Activated naive CD4-positive, alpha-beta T cell treated with anti-CD3 and anti-CD28 coated beads for 36 hours (primary cell): ENCODE measurements around the gene PROB1. TPM values are rescaled to one million over a fixed set of nuclear protein-coding genes. Genes with fewer than 3 reads are reported as not detected.
"Not testable (repeated sequence)": the region's sequence is repeated elsewhere in the genome, so short reads cannot be mapped to it uniquely, and the experiment has no call there.

Experiments
- CTCF ChIA-PET: fragments of 350-600 bp; sonication (Branson Sonifier 250); formaldehyde crosslinking; loops from one replicate; lab custom pipeline; 2021; ENCODE audit warnings: antibody characterized with exemption; lab: Charles Lee
- DNase-seq: peaks from one replicate; pipeline ENCODE4 v3.0.0-alpha.2; 2020
- H3K27ac Mint-ChIP-seq: one replicate; pipeline ENCODE4 v1.8.0; 2021; ENCODE audit warnings: mild to moderate bottlenecking, mixed read lengths
- H3K27me3 Mint-ChIP-seq: one replicate; pipeline ENCODE4 v1.8.0; 2021; ENCODE audit warnings: low read depth, mixed read lengths
- H3K36me3 Mint-ChIP-seq: one replicate; pipeline ENCODE4 v1.8.0; 2021; ENCODE audit warnings: low read depth, mixed read lengths
- H3K4me1 Mint-ChIP-seq: one replicate; pipeline ENCODE4 v1.8.0; 2021; ENCODE audit warnings: low read depth, mixed read lengths
- H3K4me3 Mint-ChIP-seq: one replicate; pipeline ENCODE4 v1.8.0; 2021; ENCODE audit warnings: mild to moderate bottlenecking, moderate library complexity, mixed read lengths
- H3K9me3 Mint-ChIP-seq: one replicate; pipeline ENCODE4 v1.8.0; 2021; ENCODE audit warnings: mixed read lengths
- intact Hi-C: fragments of 100-400 bp; cut with micrococcal nuclease; formaldehyde crosslinking; loops from one replicate; pipeline ENCODE4 v1.15.1; 2023
- total RNA-seq, 2 experiments: library from RNA; stranded (reverse); gene quantifications; one replicate each; pipeline ENCODE4 v1.2.3, GENCODE V29; 2021

Gene PROB1
- 1 to 10 TPM; 1.1 to 1.2 TPM for total RNA-seq

GRCh38 chr5:139394654-139395566 lies at the start of gene PROB1:
Gene PROB1 (minus strand): TSS chr5:139395104. CDS start chr5:139395081, 23 bp downstream.
- Mint-ChIP-seq H3K36me3 (peaks cover 1% of the 10 kb centered on the region), H3K27ac (no peak within 1 kb of the TSS), H3K4me1 (peaks cover 36% of the 10 kb centered on the region), H3K9me3 (no peaks in the 10 kb centered on the region), H3K27me3 (no peaks in the 10 kb centered on the region), H3K4me3 (peak within 1 kb of the TSS; percentile 89)
- CTCF ChIA-PET, result interaction anchor here (0.7 to 1.6 kb wide), 6 partner anchors 9 to 370 kb away, joined by 3 to 5 read pairs (median 3); partner anchors contain the start of gene SPATA24
- intact Hi-C loops, result loop anchor here (1.0 kb wide), 1 partner anchor 24 kb away; no protein-coding TSS in a partner anchor
- no peak for DNase-seq

GRCh38 chr5:139443831-139444453 lies 49.0 kb upstream of the PROB1 start:
- Mint-ChIP-seq H3K36me3 (peaks cover 7% of the 10 kb centered on the region), H3K27me3 (no peaks in the 10 kb centered on the region), H3K9me3 (peaks cover 8% of the 10 kb centered on the region), H3K4me3 (no peak overlapping the region), H3K27ac (peak overlapping the region; percentile 80), H3K4me1 (peaks cover 69% of the 10 kb centered on the region)
- DNase-seq, result no peak
- intact Hi-C loops, result no loop called here
- CTCF ChIA-PET, result interaction anchor here (2.8 to 3.6 kb wide), 2 partner anchors 21 to 70 kb away, joined by 11 to 16 read pairs; no protein-coding TSS in a partner anchor

GRCh38 chr5:139440416-139440815 lies 45.5 kb upstream of the PROB1 start:
- H3K4me3 Mint-ChIP-seq, intact Hi-C loops: not testable (repeated sequence)
- CTCF ChIA-PET, result interaction anchor here (1.0 to 1.4 kb wide), 2 partner anchors 18 to 20 kb away, joined by 3 to 7 read pairs; no protein-coding TSS in a partner anchor

DNA sequence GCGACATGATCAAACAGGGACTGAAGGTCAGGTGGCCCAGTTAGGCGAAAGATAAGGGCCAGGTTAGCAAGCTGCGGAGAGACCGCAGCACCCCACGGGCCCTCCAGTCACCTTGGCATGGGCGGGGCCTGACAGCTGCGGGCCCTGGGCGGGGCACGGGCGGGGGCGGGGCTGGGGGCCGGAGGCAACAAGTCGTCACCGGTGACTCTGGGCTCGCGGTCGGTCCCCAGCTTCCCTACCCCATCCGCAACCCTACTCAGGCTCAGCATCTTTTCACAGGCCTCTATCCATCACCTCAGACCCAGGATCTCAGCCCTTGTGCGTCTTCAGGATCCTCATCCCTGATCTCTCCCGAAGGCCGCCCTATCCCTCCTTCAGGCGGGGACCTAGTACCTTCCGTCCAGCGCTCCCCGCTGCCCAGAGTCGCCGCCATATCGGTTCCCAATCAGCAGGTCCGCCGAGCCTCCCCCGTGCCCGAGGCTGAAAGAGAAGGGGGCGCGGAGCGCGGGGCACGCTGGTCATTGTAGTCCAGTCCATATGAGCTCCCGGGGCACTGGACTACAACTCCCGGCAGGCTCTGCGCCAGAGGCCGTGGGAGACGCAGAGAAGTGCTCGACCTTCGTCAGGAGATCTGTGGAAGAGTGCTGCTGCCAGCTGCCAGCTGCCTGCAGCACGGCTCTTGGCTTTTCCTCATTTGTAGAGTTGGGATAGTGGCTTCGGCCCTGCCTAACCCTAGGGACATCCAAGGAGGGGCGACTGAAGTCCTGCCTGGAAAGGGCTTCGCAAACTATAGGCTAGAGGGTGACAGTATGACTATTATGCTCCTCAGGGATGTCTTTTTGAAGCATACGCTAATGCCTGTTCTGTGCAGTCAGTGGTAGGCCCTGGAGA lies 44.4 kb upstream of the PROB1 start, which contains the start of gene DNAJC18:
DNAJC18 (minus strand) TSS at position 513 of the 891 bp plus-strand sequence; CDS start at position 433, 80 bp downstream.
- peak within 1 kb of the TSS; percentile 95 for H3K4me3 Mint-ChIP-seq
- H3K27me3 Mint-ChIP-seq, result no peaks in the 10 kb centered on the region
- H3K27ac Mint-ChIP-seq, result peak within 1 kb of the TSS; percentile 98
- CTCF ChIA-PET, result interaction anchor here (0.8 to 3.6 kb wide), 8 partner anchors 9 to 78 kb away, joined by 3 to 26 read pairs (median 6); no protein-coding TSS in a partner anchor
- intact Hi-C loops, result loop anchor here (1.0 to 2.0 kb wide), 5 partner anchors 8 to 124 kb away; partner anchors contain the start of genes SPATA24 and STING1
- peaks cover 42% of the 10 kb centered on the region for H3K4me1 Mint-ChIP-seq
- peak; percentile 94 for DNase-seq
- H3K36me3 Mint-ChIP-seq, result peaks cover 6% of the 10 kb centered on the region
- no peaks in the 10 kb centered on the region for H3K9me3 Mint-ChIP-seq

More at GRCh38 chr5:139440416-139440815, 45.5 kb upstream of the PROB1 start:
- not testable (repeated sequence) for DNase-seq, H3K36me3 Mint-ChIP-seq, H3K27me3 Mint-ChIP-seq, H3K27ac Mint-ChIP-seq, H3K9me3 Mint-ChIP-seq
- peaks cover 51% of the 10 kb centered on the region for H3K4me1 Mint-ChIP-seq

DNA sequence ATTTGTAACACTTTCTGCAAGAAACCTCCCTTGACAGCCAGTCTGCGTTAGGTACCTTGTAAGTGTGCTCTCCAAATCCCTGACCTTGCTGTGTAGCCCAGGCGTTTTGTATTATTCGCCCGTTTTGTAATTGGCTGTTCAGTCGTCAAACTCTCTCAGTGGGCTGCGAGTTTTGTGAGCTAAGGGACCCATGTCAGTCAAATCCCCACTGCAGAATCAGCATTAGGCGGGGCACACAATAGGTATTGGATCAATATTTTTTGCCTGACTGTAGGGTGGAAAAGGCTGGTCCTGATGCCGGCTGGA lies 43.8 kb upstream of the PROB1 start:
- Mint-ChIP-seq H3K27me3 (no peaks in the 10 kb centered on the region), H3K27ac (peak overlapping the region; percentile 51), H3K4me1 (peaks cover 36% of the 10 kb centered on the region), H3K36me3 (peaks cover 6% of the 10 kb centered on the region), H3K4me3 (peak overlapping the region; percentile 95), H3K9me3 (no peaks in the 10 kb centered on the region)
- intact Hi-C loops, result loop anchor here (1.0 to 2.0 kb wide), 5 partner anchors 9 to 124 kb away; partner anchors contain the start of genes SPATA24 and STING1
- DNase-seq, result no peak
- CTCF ChIA-PET, result interaction anchor here (1.1 to 3.6 kb wide), 7 partner anchors 9 to 79 kb away, joined by 3 to 26 read pairs (median 5); no protein-coding TSS in a partner anchor

GRCh38 chr5:139435676-139436075 lies 40.8 kb upstream of the PROB1 start:
- peaks cover 36% of the 10 kb centered on the region for H3K4me1 Mint-ChIP-seq
- no peak overlapping the region for H3K4me3 Mint-ChIP-seq
- no peak for DNase-seq
- no peaks in the 10 kb centered on the region for H3K9me3 Mint-ChIP-seq
- intact Hi-C loops, result no loop called here
- H3K27me3 Mint-ChIP-seq, result no peaks in the 10 kb centered on the region
- peaks cover 6% of the 10 kb centered on the region for H3K36me3 Mint-ChIP-seq
- no peak overlapping the region for H3K27ac Mint-ChIP-seq
- CTCF ChIA-PET, result interaction anchor here (0.6 to 1.7 kb wide), 4 partner anchors 8 to 46 kb away, joined by 3 to 5 read pairs (median 4); partner anchors contain the start of gene STING1

DNA sequence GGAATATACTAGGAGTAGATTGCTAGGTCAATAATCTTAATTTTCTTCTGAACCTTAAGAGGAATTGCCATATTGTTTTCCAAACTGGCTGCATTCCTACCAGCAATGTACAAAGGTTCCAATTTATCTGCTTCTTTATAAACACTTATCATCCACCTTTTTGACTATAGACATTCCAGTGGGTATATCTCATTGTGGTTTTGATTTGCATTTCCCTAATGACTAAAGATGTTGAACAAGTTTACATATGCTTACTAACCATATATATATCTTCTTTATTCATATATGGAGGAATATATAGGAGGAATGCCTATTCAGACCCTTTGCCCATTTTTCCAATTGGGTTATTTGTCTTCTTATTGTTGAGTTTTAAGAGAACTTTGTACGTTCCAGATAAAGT lies 36.8 kb upstream of the PROB1 start:
- H3K4me3 Mint-ChIP-seq, result no peak overlapping the region
- no peaks in the 10 kb centered on the region for H3K27me3 Mint-ChIP-seq
- H3K9me3 Mint-ChIP-seq, result no peaks in the 10 kb centered on the region
- intact Hi-C loops, result no loop called here
- CTCF ChIA-PET, result interaction anchor here (0.6 to 6.1 kb wide), 5 partner anchors 9 to 180 kb away, joined by 3 to 38 read pairs (median 5); no protein-coding TSS in a partner anchor
- peaks cover 7% of the 10 kb centered on the region for H3K36me3 Mint-ChIP-seq
- no peak overlapping the region for H3K27ac Mint-ChIP-seq
- no peak for DNase-seq
- H3K4me1 Mint-ChIP-seq, result peaks cover 21% of the 10 kb centered on the region

DNA sequence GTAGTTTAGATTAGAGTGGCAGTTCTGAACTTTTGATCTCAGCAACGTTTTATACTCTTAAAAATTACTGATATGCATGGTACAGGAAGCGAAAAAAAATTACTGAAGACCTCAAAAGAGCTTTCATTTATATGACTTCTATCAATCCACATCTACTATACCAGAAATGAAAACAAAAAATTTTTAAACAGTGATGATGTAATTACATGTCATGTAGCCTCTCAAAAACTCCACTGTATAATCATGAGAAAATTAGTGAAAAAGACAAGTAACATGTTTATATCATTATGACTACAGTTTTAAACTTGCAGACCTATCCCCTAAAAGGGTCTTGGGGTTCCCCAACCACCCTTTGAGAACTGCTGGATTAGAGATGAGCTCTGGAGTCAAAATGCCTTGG lies 35.1 kb upstream of the PROB1 start:
- Mint-ChIP-seq H3K4me1 (peaks cover 21% of the 10 kb centered on the region), H3K4me3 (no peak overlapping the region), H3K9me3 (no peaks in the 10 kb centered on the region), H3K27me3 (no peaks in the 10 kb centered on the region), H3K27ac (peak overlapping the region; percentile 77), H3K36me3 (peaks cover 10% of the 10 kb centered on the region)
- CTCF ChIA-PET, result interaction anchor here (0.6 to 6.1 kb wide), 7 partner anchors 10 to 329 kb away, joined by 3 to 38 read pairs (median 5); partner anchors contain the start of genes ECSCR and SPATA24
- intact Hi-C loops, result loop anchor here (1.0 kb wide), 1 partner anchor 17 kb away; no protein-coding TSS in a partner anchor
- DNase-seq, result no peak

DNA sequence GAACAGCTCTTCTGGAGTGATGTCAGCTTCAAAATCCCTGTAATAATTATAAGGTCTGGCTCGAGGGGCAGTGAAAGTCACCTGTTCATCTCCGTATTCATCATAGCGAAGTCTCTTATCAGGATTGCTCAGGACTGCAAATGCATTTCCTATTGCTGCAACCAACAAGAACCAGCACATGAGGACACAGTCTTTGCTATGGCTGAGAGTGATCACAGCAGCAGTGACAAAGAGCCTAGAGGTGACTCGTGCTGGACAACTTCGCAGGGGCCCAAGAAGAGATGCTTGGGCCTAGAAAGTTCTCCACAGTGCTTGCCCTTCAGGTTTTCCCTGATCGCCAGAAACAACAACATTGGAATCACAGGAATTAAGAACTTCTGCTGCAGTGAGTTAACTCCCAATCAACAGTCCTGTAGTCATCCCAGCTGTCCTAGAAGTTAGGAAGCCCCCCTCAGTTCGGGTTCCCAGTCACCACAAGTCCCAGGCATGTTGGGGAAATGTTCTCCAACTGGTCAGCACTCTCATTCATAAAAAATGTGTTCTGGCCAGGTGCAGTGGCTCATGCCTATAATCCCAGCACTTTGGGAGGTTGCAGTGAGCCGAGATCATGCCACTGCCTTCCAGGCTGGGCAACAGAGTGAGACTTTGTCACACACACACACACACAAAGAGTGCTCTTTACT lies 31.4 kb upstream of the PROB1 start:
- CTCF ChIA-PET, result interaction anchor here (0.8 to 9.3 kb wide), 2 partner anchors 10 to 89 kb away, joined by 3 to 326 read pairs; no protein-coding TSS in a partner anchor
- peaks cover 26% of the 10 kb centered on the region for H3K36me3 Mint-ChIP-seq
- intact Hi-C loops, result no loop called here
- no peak for DNase-seq
- no peak overlapping the region for H3K27ac Mint-ChIP-seq
- peaks cover 22% of the 10 kb centered on the region for H3K4me1 Mint-ChIP-seq
- no peak overlapping the region for H3K4me3 Mint-ChIP-seq
- no peaks in the 10 kb centered on the region for H3K27me3 Mint-ChIP-seq
- H3K9me3 Mint-ChIP-seq, result no peaks in the 10 kb centered on the region

GRCh38 chr5:139425497-139425896 lies 30.6 kb upstream of the PROB1 start:
- Mint-ChIP-seq H3K9me3 (no peaks in the 10 kb centered on the region), H3K4me3 (no peak overlapping the region)

More at GRCh38 chr5:139425497-139425896, 30.6 kb upstream of the PROB1 start:
- intact Hi-C loops, result no loop called here
- H3K36me3 Mint-ChIP-seq, result peaks cover 27% of the 10 kb centered on the region
- peaks cover 16% of the 10 kb centered on the region for H3K4me1 Mint-ChIP-seq
- CTCF ChIA-PET, result interaction anchor here (0.6 to 9.3 kb wide), 3 partner anchors 9 to 341 kb away, joined by 3 to 326 read pairs (median 3); no protein-coding TSS in a partner anchor
- H3K27me3 Mint-ChIP-seq, result no peaks in the 10 kb centered on the region
- no peak overlapping the region for H3K27ac Mint-ChIP-seq
- no peak for DNase-seq
